Stimulated activated CD8-positive, alpha-beta memory T cell treated with anti-CD3 and anti-CD28 coated beads, Interleukin-7, amount 100 ng/mL, for 1 hour (primary cell): Measurements from ENCODE around the gene NCKAP1.

Experiments
- DNase-seq, 2 donors: peaks; one replicate each; pipeline ENCODE4 v3.0.0-alpha.2; 2020; ENCODE audit warnings: low read depth in 2 of 2

Gene NCKAP1

DNA sequence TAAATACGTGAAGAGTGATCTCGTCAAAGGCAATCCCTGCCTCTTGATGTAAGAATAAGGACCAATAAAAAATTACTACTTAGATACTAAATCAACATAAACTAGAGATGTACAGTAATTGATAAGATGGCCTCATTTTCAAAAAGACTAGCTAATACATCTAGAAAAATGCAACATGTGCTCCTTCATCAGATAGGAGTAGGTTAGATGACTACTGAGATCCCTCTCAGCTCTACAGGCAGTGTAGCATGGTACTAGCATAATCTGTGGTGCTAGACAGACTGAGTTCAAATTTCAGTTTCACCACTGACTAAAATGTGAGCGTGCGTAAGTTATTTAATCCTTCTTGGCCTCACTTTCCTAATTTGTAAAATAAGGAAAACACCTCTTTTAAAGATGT lies 89.2 kb downstream of the NCKAP1 start:
- no peak for DNase-seq

DNA sequence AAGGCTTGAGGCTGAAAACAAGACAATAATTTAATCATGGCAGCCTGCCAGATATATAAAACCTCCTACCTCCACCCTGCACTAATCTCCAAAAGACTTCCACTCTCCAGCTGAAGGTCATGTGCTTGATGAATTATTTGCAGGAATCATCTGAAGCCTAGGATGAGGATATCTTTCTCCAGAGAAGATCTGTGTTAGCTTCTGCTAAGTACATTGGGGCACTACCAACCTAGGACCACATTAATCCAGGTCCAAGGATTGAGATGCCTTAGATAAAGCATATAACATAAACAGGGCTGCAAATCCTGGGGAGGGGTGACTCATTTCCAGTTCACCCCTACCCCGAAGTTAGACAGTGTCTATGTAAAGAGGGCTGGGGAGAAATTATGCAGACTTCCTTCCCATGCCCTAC lies 91.3 kb downstream of the NCKAP1 start:
- DNase-seq = no peak

GRCh38 chr2:182943339-182943738 lies 94.9 kb downstream of the NCKAP1 start:
- no peak for DNase-seq

DNA sequence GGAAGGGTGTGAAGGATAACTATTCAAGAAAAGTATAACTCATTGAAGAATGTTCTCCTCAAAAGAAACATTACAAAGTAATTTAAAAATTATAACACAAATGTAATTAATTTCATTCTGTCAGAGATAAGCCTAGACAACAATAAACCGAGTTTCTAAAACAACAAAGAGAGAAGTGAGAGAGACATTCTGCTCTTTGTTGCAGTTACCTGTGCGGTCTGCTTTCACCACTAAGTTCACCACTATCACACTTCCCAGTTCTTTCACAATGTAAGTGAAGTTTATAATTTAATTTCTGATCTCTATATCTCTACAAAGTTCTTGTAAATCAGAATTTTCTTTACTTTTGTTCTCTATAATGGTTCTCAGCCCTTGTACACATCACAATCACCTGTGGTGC lies 95.5 kb downstream of the NCKAP1 start:
- no peak for DNase-seq

DNA sequence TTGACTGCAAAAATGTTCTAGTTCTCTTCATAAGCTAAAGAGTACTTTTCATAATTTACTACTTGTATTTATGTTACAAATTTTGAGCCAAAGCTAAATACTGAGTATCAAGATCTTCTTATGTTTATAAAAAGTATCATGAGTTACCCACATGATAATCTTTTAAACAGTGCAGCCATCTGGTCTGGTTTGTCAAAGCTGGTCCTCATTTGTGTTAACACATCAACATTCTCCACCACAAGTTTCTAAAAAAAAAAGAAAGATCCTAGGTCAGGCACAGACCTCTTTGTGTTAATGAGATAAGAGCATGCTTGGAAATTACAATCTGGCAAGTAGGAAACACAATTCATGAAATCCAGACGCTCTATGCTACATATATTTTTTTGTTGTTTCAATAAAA lies 96.3 kb downstream of the NCKAP1 start:
- no peak for DNase-seq

- no peak for DNase-seq
Observed at GRCh38 chr2:182941121-182941722, 97.0 kb downstream of the NCKAP1 start.

DNA sequence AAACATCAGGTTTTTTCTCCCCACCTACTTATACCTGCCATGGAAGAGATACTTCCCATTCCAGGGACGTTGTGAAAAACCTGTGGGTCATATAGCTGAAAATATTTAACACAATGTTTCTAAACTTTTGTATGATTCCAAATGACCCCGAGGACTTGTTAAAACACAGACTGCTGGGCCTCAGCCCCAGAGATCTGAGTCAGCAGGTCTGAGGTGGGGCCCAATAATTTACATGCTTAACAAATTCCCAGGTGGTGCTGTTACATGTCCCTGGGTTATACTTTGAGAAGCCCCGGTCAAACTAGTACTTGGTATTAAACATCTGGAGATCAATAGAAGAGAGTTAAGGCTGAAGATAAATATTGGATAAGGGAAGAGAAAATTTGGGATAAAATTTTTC lies 100.4 kb downstream of the NCKAP1 start:
- no peak for DNase-seq

DNA sequence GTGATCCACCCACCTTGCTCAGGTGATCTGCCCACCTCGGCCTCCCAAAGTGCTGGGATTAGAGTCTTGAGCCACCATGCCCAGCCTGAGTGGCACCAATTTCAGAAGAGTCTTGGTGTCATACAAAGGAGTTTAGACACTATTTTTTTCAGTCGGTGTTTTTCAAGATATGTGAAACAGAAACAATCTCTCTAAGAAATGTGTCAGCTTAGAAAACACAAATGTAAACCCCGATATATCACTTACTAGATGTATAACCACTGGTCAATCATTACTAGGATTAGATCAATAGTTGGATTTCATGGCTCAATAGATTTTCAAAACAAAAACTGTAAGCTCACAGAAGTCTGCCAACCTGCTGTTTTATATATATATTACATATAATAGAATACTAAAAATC lies 104.6 kb downstream of the NCKAP1 start:
- DNase-seq = no peak

- DNase-seq = no peak
Observed at GRCh38 chr2:182929972-182930371, 108.3 kb downstream of the NCKAP1 start.

DNA sequence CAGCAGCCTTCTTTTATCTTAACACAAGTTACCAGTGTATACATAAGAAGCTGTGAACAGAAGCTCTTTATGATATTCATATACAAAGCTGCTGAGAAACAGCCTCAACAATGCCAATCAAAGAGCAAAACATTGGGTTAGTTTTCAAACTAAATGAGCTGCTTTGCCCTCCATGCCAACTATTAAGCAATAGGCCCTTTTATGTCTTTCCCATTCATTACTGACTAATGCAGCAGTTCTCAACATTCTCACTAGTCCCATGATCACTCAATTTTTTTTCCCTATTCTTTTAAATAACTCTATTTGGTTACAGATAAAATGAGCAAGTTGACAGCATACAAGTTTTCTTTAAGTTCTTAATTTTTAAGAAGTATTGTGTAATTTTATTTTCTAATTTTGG lies 114.0 kb downstream of the NCKAP1 start:
- no peak for DNase-seq

GRCh38 chr2:182921234-182921633 lies 117.0 kb downstream of the NCKAP1 start:
- DNase-seq = no peak

- no peak for DNase-seq
Observed at GRCh38 chr2:182920631-182921056, 117.6 kb downstream of the NCKAP1 start.

GRCh38 chr2:182920089-182920488 lies 118.2 kb downstream of the NCKAP1 start:
- DNase-seq = no peak

DNA sequence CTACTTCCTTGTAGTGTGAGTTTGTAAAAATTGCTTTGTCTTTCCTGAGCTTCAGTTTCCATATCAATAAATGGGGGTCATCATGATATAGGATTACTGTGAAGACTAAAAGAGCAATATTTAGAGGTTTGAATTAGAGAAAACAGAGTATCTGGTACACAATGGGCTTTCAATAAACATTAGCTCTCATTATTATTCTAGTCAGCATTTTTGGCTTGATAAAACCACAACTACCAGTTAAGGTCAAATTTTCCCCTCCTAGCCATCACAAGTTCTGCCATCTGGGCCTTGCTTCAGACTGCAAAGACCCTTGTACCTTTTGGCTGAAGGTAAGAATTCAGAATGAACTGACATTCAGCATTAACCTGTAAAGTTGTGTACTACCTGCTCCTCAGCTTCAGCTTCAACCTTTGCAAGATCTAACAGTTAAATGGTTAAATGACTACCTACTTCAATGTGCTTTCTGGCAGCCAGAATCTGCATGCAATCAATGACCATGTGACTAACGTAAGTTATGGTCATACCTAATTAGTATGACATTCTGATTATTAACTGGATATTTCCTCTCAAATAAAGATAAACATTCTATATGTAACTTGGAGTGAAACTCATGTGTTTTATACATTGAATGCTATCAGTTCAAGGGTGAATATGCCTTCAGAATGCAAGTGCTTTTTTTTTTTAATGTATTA lies 119.2 kb downstream of the NCKAP1 start:
- DNase-seq = no peak

DNA sequence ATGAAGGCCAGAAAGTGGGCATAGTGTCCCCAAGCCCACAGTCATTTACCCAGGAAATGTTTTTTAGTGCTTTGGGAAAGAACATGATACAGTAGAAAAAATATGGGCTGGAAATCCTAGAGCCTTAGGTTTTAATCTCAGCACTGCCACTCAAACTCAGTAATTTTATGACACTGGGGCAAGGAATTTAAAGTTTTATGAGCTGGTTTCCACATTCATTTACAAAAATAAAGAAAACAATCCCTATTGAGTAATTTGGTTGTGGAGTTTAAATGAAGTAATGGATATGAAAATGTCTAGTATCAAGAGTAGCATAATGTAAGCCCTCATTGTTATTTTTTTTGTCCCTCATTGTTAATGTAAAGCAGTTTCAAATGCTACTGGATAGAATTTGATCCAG lies 120.3 kb downstream of the NCKAP1 start:
- DNase-seq = no peak

DNA sequence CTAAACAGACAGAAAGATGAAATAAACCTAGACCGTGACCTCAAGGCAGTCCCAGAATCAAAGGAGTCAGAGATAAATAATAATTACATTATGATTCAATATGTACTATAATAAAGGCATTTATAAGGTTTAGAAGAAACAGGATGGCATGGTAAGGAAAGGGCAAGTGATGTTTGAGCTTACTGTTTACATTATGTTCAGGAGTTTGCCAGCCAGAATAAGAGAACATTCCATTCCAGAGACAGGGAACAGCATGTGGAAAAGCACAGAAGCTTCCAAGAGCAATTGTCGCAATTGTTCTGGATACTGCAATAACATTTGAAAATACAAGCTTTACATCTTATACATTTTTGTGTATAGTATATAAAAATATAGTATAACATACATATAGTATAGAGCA lies 121.8 kb downstream of the NCKAP1 start:
- DNase-seq = no peak

- DNase-seq = no peak
Observed at GRCh38 chr2:182915369-182916326, 122.6 kb downstream of the NCKAP1 start.

DNA sequence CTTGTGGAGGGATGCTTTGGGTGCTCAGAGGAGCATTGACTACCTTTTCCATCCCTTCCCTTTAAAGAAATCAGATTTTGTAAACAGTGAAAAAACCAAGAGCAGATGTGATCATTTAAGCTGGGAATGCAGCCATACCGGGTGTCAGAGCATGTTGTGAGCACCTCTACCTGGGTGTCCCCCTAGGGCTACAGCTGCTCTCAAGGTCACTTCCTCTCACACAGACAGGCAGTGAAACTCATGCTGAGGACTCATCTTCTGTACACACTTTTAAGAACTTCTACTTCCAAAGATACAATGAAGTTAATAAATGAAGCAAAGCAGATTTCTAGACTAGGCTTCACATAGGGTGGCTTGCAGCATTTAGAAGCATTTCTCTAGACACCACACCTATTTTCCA lies 123.4 kb downstream of the NCKAP1 start:
- DNase-seq = no peak

GRCh38 chr2:182913064-182913463 lies 125.2 kb downstream of the NCKAP1 start:
- no peak for DNase-seq

- DNase-seq = no peak
Observed at GRCh38 chr2:182912518-182912915, 125.7 kb downstream of the NCKAP1 start.

DNA sequence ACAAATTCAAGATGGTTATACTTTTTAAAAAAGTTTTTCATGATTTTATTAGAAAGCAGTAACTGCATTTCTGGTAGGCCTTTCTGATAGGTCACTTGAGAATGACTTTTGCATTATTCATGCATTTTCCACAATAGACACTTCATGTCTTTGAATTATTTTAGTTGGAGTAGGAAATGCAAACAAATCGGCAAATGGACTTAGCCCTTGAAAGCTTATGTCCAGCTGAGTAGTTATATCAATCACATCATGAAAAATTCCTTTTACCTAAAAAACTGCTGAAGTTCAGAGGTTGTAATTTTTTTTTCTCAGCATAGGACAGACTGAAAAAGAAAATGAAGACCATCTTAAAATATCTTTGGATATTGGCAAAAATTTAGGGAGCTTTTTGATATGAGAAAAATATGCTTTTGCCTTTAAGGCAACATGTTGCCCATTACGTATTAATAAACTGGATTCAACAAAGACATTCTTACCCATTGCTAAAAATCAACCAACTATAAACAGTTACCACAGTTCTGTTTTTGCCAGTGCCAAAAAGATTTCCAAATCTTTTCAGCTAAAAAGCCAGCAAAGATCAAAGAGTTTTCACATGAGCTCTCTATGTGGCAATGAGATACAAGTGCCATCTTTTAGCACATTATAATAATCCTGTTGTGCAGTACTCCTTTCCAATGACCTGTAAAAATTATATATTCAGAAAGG lies 126.3 kb downstream of the NCKAP1 start:
- DNase-seq = no peak

GRCh38 chr2:182910965-182911364 lies 127.3 kb downstream of the NCKAP1 start:
- DNase-seq = no peak
